Upper lobe of left lung (tissue), 6 donors: ENCODE measurements around the gene MXD3. TPM values are rescaled to one million over a fixed set of nuclear protein-coding genes. Genes with fewer than 3 reads are reported as not detected.

Experiments used
- ATAC-seq, 2 donors: fragments of 200-7000 bp; cut with Tn5 transposase; one replicate each; pipeline ENCODE4 v1.9.1; 2022; ENCODE audit warnings: mild to moderate bottlenecking in 2 of 2, moderate library complexity in 2 of 2; ENCODE audit not compliant: low FRiP score in 2 of 2
- DNase-seq, 2 donors: peaks; one replicate each; pipeline ENCODE4 v3.0.0-alpha.2; 2019 to 2020
- H3K27ac ChIP-seq, 4 donors: fragments of 200-600 bp; sonication (generic); one replicate each; pipeline ENCODE4 v1.5.1; 2016 to 2019
- H3K27me3 ChIP-seq, 4 donors: fragments of 200-600 bp; sonication (generic); one replicate each; pipeline ENCODE4 v1.5.1; 2017 to 2019
- H3K36me3 ChIP-seq, 4 donors: fragments of 200-600 bp; sonication (generic); one replicate each; pipeline ENCODE4 v1.5.1; 2016 to 2019
- H3K4me1 ChIP-seq, 4 donors: fragments of 200-600 bp; sonication (generic); one replicate each; pipeline ENCODE4 v1.5.1; 2018 to 2019
- H3K4me3 ChIP-seq, 4 donors: fragments of 200-600 bp; sonication (generic); one replicate each; pipeline ENCODE4 v1.5.1; 2017 to 2019; ENCODE audit warnings: mild to moderate bottlenecking in 2 of 4, moderate library complexity in 1 of 4
- H3K9me3 ChIP-seq, 4 donors: fragments of 200-600 bp; sonication (generic); one replicate each; pipeline ENCODE4 v1.5.1; 2018 to 2019
- CTCF ChIP-seq, 6 experiments: fragments of 450-650 bp in 4 of 6; fragments of 200-600 bp in 2 of 6; sonication (generic) in 2 of 6; IDR thresholded peaks; one replicate each; pipeline ENCODE4 v1.5.1; 2016 to 2019; ENCODE audit warnings: antibody characterized with exemption in 6 of 6
- EP300 ChIP-seq, 4 donors: sonication (generic); formaldehyde crosslinking; IDR thresholded peaks; one replicate each; pipeline ENCODE4 v1.5.1; 2017; ENCODE audit warnings: antibody characterized with exemption in 4 of 4, control low read depth in 2 of 4
- POLR2A ChIP-seq, 4 donors: fragments of 450-650 bp; IDR thresholded peaks; one replicate each; pipeline ENCODE4 v1.5.1; 2016 to 2017; ENCODE audit warnings: antibody characterized with exemption in 4 of 4, mild to moderate bottlenecking in 2 of 4
- POLR2AphosphoS5 ChIP-seq, 2 donors: sonication (generic); formaldehyde crosslinking; IDR thresholded peaks; one replicate each; pipeline ENCODE4 v1.5.1; 2017; ENCODE audit warnings: antibody characterized with exemption in 2 of 2
- WGBS, 2 donors: methylation state at CpG; one replicate each; pipeline ENCODE4 v1.1.5; 2017 to 2018; 5-methylcytosine and 5-hydroxymethylcytosine counted together
- total RNA-seq, 6 donors: library from RNA; depleted of rRNA in 4 of 6; stranded (reverse); fragments of >200 nt in 4 of 6; gene quantifications; one replicate each; pipeline versions ENCODE4 v1.1.0 to v1.2.1, GENCODE V29; 2016 to 2021
- donor health status: DM: no; HTN: no; CAD: no; lungs with moderate emphysema.
- donor health status: DM: no; HTN: yes; CAD: no; lungs with severe emphysema.

The MXD3 gene
- total RNA-seq, 6 donors from 2014 or later, result 8.8 to 29.5 (median 13.6) TPM

GRCh38 chr5:177332031-177332895, 20.6 kb upstream of the MXD3 start:
- Histone ChIP-seq H3K27ac (no peak overlapping the region), H3K36me3 (peaks cover 40 to 85% (median 71%) of the 10 kb centered on the region in 4 donors), H3K27me3 (no peaks in the 10 kb centered on the region), H3K4me3 (no peak overlapping the region), H3K9me3 (no peaks in the 10 kb centered on the region), H3K4me1 (peaks cover 0 to 3% (median under 1%) of the 10 kb centered on the region in 4 donors)
- no peak for TF ChIP-seq POLR2AphosphoS5 (IDR thresholded peaks at IDR 0.05)
- TF ChIP-seq EP300 (IDR thresholded peaks at IDR 0.05), result no peak
- TF ChIP-seq CTCF (IDR thresholded peaks at IDR 0.05), result no peak
- TF ChIP-seq POLR2A (IDR thresholded peaks at IDR 0.05), result no peak
- 90% methylated on average over 19 to 34 of the region's 35 CpGs for WGBS, 2 donors
- DNase-seq, result peak in 1 of 2 donors; percentile 67
- no peak for ATAC-seq

GRCh38 chr5:177330991-177331842, 19.5 kb upstream of the MXD3 start:
- DNase-seq (no peak), ATAC-seq (no peak)
- TF ChIP-seq EP300 (IDR thresholded peaks at IDR 0.05), result no peak
- TF ChIP-seq CTCF (IDR thresholded peaks at IDR 0.05), result no peak
- no peak for TF ChIP-seq POLR2AphosphoS5 (IDR thresholded peaks at IDR 0.05)
- no peak for TF ChIP-seq POLR2A (IDR thresholded peaks at IDR 0.05)

GRCh38 chr5:177329883-177330282, 18.2 kb upstream of the MXD3 start:
- Histone ChIP-seq H3K36me3 (peaks cover 17 to 61% (median 47%) of the 10 kb centered on the region in 4 donors), H3K27ac (no peak overlapping the region), H3K4me1 (peaks cover 0 to 7% (median 2%) of the 10 kb centered on the region in 4 donors), H3K4me3 (no peak overlapping the region), H3K9me3 (no peaks in the 10 kb centered on the region), H3K27me3 (no peaks in the 10 kb centered on the region)
- WGBS, 2 donors, result 94 to 96% methylated on average over 6 of the region's 6 CpGs
- ATAC-seq (no peak), DNase-seq (no peak)
- TF ChIP-seq EP300 (IDR thresholded peaks at IDR 0.05) (no peak), POLR2A (IDR thresholded peaks at IDR 0.05) (no peak), CTCF (IDR thresholded peaks at IDR 0.05) (no peak)

More at GRCh38 chr5:177330991-177331842, 19.5 kb upstream of the MXD3 start:
- Histone ChIP-seq H3K27me3 (no peaks in the 10 kb centered on the region), H3K4me1 (peaks cover 0 to 7% (median 2%) of the 10 kb centered on the region in 4 donors), H3K4me3 (no peak overlapping the region), H3K9me3 (no peaks in the 10 kb centered on the region), H3K27ac (no peak overlapping the region), H3K36me3 (peaks cover 30 to 75% (median 61%) of the 10 kb centered on the region in 4 donors)
- 78 to 85% methylated on average over 15 to 27 of the region's 27 CpGs for WGBS, 2 donors

- ATAC-seq (no peak), DNase-seq (no peak)
- Histone ChIP-seq H3K9me3 (no peaks in the 10 kb centered on the region), H3K27me3 (no peaks in the 10 kb centered on the region), H3K4me1 (peaks cover 0 to 7% (median 2%) of the 10 kb centered on the region in 4 donors), H3K27ac (peak overlapping the region in 2 of 4 donors; percentile 36 to 55), H3K4me3 (no peak overlapping the region), H3K36me3 (peaks cover 5 to 49% (median 35%) of the 10 kb centered on the region in 4 donors)
- TF ChIP-seq EP300 (IDR thresholded peaks at IDR 0.05) (no peak), POLR2AphosphoS5 (IDR thresholded peaks at IDR 0.05) (no peak), CTCF (IDR thresholded peaks at IDR 0.05) (no peak)
- WGBS, 2 donors, result 91% methylated on average over 17 to 19 of the region's 19 CpGs
Observed at GRCh38 chr5:177328545-177329231, 17.0 kb upstream of the MXD3 start.
